GM12891 (cell line): ENCODE results near the gene DDX39A.

ENCODE experiments used
- POLR2A ChIP-seq: IDR thresholded peaks from 2 replicates; pipeline ENCODE4 v1.6.1; 2011; ENCODE audit warnings: low read depth, low read length, control low read depth
- POLR2AphosphoS5 ChIP-seq: IDR thresholded peaks from 2 replicates; pipeline ENCODE4 v1.6.1; 2011; ENCODE audit warnings: low read depth, low read length, control low read depth

- TF ChIP-seq POLR2AphosphoS5: no peak
- TF ChIP-seq POLR2A: no peak
Observed at GRCh38 chr19:14385492-14385891, 33.6 kb downstream of the DDX39A start.
